Measurements from ENCODE around the gene RASGRF1.
"Not testable (repeated sequence)": the region's sequence is repeated elsewhere in the genome, so short reads cannot be mapped to it uniquely, and the experiment has no call there.

Gene RASGRF1

DNA sequence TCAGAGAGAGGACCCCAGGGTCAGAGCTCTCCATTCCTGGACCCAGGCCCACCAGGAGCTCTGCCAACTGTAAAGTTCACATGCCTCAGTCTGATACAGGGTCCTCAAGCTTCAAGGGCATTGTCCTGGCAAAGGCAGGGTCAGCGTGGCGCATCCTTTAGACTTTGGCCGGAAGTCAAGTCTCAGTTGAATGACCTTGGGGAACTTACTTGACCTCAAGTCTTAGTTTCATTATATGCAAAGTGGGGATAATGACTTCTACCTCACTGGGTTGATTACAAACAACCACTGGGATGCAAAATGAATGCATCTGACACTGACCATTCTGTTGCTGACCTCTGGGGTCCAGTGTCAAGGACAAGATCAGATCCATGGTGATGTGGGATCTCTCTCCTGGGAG is 75.2 kb downstream of the RASGRF1 start:
- TF ChIP-seq GATA1 (IDR thresholded peaks at IDR 0.05; ENCODE audit: low read depth, low read length) (no peak), POLR2A (IDR thresholded peaks at IDR 0.05; ENCODE audit: low read length) (no peak)
- DNase-seq = no peak

- TF ChIP-seq GATA1 (IDR thresholded peaks at IDR 0.05; ENCODE audit: low read depth, low read length) = no peak
- no peak for TF ChIP-seq POLR2A (IDR thresholded peaks at IDR 0.05; ENCODE audit: low read length)
- no peak for DNase-seq
These were observed 80.3 kb downstream of the RASGRF1 start for GRCh38 chr15:79010278-79010677.

GRCh38 chr15:79009379-79009778 is 81.2 kb downstream of the RASGRF1 start:
- DNase-seq = no peak
- TF ChIP-seq POLR2A (IDR thresholded peaks at IDR 0.05; ENCODE audit: low read length) (no peak), GATA1 (IDR thresholded peaks at IDR 0.05; ENCODE audit: low read depth, low read length) (no peak)

- TF ChIP-seq POLR2A (IDR thresholded peaks at IDR 0.05; ENCODE audit: low read length) = no peak
- TF ChIP-seq GATA1 (IDR thresholded peaks at IDR 0.05; ENCODE audit: low read depth, low read length) = no peak
- DNase-seq = no peak
These were observed 81.9 kb downstream of the RASGRF1 start for GRCh38 chr15:79008659-79009058.

DNA sequence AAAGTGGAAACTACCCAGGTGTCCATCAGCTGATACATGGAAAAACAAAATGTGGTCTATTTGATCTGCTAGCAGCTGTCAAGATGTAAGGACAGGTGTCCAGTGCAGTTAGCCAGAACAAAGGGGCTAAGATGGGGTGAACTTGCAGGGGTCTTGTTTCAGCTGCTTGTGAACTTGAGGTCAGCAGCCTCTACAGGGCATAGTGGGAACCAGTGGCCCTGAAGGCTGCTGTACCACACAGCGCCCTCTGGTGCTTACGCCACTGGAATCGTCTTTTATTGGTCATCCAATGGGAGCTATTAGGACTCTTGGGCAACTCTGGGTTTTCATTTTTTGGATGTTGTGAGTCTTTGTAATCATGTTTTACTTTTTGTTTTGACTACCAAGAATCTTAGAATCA is 83.5 kb downstream of the RASGRF1 start:
- TF ChIP-seq POLR2A (IDR thresholded peaks at IDR 0.05; ENCODE audit: low read length) = no peak
- TF ChIP-seq GATA1 (IDR thresholded peaks at IDR 0.05; ENCODE audit: low read depth, low read length) = no peak
- peak; percentile 54 to 67 for DNase-seq

DNA sequence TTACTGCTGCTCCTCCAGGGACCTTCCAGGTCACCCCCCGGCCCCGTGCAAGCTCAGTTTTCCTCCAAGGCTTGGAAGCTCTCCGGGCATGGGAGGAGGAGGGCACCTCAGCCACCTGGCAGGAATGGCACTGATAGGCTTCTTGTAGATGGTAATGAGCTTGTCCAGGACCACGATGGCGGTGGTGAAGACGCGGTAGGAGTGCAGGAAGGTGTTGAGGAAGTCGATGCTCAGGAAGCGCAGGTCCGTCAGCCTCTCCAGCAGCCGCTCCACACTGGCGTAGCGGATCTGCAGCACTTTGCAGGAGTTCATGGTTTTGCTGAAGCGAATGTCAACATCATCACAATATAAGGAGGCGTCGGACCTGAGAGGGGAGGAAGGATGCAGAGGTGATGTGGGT is 84.5 kb downstream of the RASGRF1 start:
- TF ChIP-seq POLR2A (IDR thresholded peaks at IDR 0.05; ENCODE audit: low read length) (no peak), GATA1 (IDR thresholded peaks at IDR 0.05; ENCODE audit: low read depth, low read length) (no peak)
- no peak for DNase-seq

DNA sequence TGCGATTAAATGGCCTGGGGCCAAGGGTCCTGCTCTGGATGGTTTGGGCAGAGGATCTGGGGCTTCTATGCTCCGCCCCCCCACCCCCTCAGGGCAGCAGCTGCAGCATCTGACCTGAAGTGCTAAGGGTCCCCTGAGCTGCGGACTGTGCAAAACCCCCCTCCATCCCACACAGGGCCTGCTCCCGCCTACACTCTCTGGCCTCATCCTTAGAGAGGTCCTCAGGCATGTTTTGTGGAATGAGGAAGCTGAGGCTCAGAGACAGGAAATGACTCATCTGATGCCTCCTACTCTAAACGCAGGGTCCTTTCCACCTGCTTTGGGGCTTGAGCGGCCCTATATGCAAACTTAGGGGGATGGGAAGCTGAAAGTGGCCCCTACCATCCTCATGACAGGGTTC is 86.2 kb downstream of the RASGRF1 start:
- TF ChIP-seq POLR2A (IDR thresholded peaks at IDR 0.05; ENCODE audit: low read length) = no peak
- TF ChIP-seq GATA1 (IDR thresholded peaks at IDR 0.05; ENCODE audit: low read depth, low read length) = no peak
- no peak for DNase-seq

DNA sequence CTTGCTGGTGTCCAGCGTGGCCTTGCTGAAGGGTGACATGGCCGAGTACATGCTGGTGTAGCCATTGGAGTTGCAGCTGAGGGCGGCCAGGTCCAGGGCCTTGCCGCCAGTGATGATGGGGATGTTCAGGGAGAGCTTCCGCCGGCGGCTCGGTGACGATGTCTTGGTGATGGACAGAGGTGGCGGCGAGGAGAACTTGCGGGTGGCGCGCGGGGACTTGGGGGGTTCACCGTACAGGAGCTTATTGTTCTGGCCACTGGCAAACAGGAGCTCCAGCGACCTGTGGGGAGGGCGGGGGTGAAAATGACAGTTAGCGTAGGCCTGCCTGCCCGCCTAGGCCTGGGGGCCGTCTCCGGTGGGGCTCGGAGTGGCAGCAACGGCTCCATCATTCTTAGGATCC is 86.7 kb downstream of the RASGRF1 start:
- no peak for DNase-seq
- TF ChIP-seq GATA1 (IDR thresholded peaks at IDR 0.05; ENCODE audit: low read depth, low read length) = no peak
- TF ChIP-seq POLR2A (IDR thresholded peaks at IDR 0.05; ENCODE audit: low read length) = no peak

DNA sequence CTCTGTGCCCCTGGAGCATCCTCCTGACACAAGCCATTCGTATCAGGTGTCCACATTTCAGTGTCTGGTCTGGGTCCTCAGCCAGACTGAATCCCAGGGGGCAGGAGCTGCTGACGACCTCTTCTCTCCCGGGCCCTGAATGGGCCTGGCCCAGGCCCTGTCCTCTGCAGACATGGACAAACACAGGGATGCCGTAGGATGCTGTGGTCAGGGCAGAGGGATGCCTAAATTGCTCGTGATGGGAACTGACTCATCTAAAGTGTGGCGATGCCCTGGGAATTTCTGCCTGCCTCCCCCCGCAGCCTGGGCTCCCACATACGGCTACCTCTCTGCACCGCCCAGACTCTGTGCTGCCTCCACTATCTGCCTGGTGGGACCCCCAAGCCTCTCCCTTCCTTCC is 87.3 kb downstream of the RASGRF1 start:
- no peak for TF ChIP-seq GATA1 (IDR thresholded peaks at IDR 0.05; ENCODE audit: low read depth, low read length)
- no peak for TF ChIP-seq POLR2A (IDR thresholded peaks at IDR 0.05; ENCODE audit: low read length)
- no peak for DNase-seq

GRCh38 chr15:79002581-79002980 is 88.0 kb downstream of the RASGRF1 start:
- no peak for TF ChIP-seq POLR2A (IDR thresholded peaks at IDR 0.05; ENCODE audit: low read length)
- no peak for TF ChIP-seq GATA1 (IDR thresholded peaks at IDR 0.05; ENCODE audit: low read depth, low read length)
- DNase-seq = no peak

GRCh38 chr15:78999636-79000035 is 90.9 kb downstream of the RASGRF1 start:
- DNase-seq = no peak
- TF ChIP-seq GATA1 (IDR thresholded peaks at IDR 0.05; ENCODE audit: low read depth, low read length) (no peak), POLR2A (IDR thresholded peaks at IDR 0.05; ENCODE audit: low read length) (no peak)

DNA sequence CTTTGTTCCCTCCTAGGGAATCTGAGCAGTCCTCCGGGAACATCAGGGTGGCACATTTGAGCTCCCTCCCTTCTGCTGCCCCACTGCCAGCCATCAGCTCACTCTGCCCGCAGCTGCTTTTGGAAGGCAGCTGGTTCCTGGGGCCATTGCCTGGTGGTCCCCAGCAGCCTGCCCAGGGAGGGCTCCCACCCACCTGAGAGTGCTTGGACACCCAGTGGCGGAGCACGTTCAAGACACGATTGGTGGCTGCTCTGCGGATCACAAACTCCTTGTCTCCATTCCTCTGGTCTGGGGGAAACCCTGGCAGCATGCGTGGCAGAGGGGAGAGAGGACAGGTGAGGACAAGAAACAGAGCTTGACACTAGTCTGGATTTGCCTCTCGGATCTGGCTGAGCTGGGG is 92.1 kb downstream of the RASGRF1 start:
- no peak for DNase-seq
- no peak for TF ChIP-seq POLR2A (IDR thresholded peaks at IDR 0.05; ENCODE audit: low read length)
- TF ChIP-seq GATA1 (IDR thresholded peaks at IDR 0.05; ENCODE audit: low read depth, low read length) = no peak

GRCh38 chr15:78997981-78998499 is 92.5 kb downstream of the RASGRF1 start:
- no peak for TF ChIP-seq POLR2A (IDR thresholded peaks at IDR 0.05; ENCODE audit: low read length)
- no peak for TF ChIP-seq GATA1 (IDR thresholded peaks at IDR 0.05; ENCODE audit: low read depth, low read length)
- no peak for DNase-seq

GRCh38 chr15:78996894-78997275 is 93.7 kb downstream of the RASGRF1 start:
- no peak for DNase-seq
- no peak for TF ChIP-seq GATA1 (IDR thresholded peaks at IDR 0.05; ENCODE audit: low read depth, low read length)
- no peak for TF ChIP-seq POLR2A (IDR thresholded peaks at IDR 0.05; ENCODE audit: low read length)

GRCh38 chr15:78995921-78996893 is 94.4 kb downstream of the RASGRF1 start:
- no peak for DNase-seq
- TF ChIP-seq GATA1 (IDR thresholded peaks at IDR 0.05; ENCODE audit: low read depth, low read length) (no peak), POLR2A (IDR thresholded peaks at IDR 0.05; ENCODE audit: low read length) (no peak)

DNA sequence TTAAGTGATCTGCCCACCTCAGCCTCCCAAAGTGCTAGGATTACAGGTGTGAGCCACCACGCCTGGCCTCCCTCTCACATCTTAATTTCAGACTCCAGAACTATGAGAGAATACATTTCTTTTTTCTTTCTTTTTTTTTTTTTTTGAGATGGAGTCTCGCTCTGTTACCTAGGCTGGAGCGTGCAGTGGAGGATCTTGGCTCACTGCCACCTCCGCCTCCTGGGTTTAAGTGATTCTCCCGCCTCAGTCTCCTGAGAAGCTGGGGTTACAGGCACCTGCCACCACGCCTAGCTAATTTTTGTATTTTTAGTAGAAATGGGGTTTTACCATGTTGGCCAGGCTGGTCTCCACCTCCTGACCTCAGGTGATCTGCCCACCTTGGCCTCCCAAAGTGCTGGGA is 95.4 kb downstream of the RASGRF1 start:
- not testable (repeated sequence) for DNase-seq

All from erythroblast (primary cell).